HG03457 (cell line): Measurements from ENCODE around the gene NEB.
"Not testable (repeated sequence)": the region's sequence is repeated elsewhere in the genome, so short reads cannot be mapped to it uniquely, and the experiment has no call there.

Source experiments
- ATAC-seq: cut with Tn5 transposase; IDR thresholded peaks from one replicate; pipeline ENCODE4 v1.9.1; 2021; ENCODE audit warnings: moderate number of reproducible peaks; ENCODE audit not compliant: unreplicated experiment

The NEB gene

GRCh38 chr2:151654891-151655290 lies 79.4 kb downstream of the NEB start:
- ATAC-seq, result no peak

GRCh38 chr2:151654085-151654484 lies 80.2 kb downstream of the NEB start:
- no peak for ATAC-seq

GRCh38 chr2:151651274-151651673 lies 83.0 kb downstream of the NEB start:
- no peak for ATAC-seq

DNA sequence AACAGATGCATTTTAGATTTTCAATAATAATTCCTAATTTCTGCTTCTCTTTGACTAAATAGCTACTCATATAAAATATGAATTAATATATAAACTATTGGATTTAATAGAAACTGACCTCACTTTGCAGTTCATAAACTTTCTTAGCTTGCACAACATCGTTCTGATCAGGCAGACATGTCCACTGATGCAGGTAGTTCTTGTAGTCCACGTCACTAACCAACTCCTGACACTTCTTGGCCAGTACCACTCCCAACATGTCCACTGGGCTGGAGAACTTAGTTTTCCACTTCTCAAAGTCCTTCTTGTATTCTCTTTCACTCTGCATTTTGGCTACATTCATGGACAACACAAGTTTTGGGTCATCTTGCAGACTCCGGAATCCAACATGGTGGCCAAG lies 83.8 kb downstream of the NEB start:
- no peak for ATAC-seq

- no peak for ATAC-seq
Observed at GRCh38 chr2:151649966-151650365, 84.3 kb downstream of the NEB start.

GRCh38 chr2:151649400-151649799 lies 84.9 kb downstream of the NEB start:
- no peak for ATAC-seq

DNA sequence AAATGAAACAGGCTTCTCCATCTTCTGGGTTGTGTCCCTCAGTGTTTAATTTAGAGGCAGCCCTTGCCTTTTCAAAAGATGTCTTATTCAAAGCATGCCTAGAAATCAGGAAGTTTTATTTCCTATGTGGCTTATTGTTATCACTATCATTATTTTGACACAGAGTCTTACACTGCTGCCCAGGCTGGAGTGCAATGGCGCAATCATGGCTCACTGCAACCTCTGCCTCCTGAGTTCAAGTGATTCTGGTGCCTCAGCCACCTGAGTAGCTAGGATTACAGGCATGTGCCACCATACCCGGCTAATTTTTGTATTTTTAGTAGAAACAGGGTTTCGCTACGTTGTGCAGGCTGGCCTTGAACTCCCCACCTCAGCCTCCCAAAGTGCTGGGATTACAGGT lies 87.8 kb downstream of the NEB start:
- ATAC-seq, result not testable (repeated sequence)

- ATAC-seq, result no peak
Observed at GRCh38 chr2:151644580-151644979, 89.7 kb downstream of the NEB start.

DNA sequence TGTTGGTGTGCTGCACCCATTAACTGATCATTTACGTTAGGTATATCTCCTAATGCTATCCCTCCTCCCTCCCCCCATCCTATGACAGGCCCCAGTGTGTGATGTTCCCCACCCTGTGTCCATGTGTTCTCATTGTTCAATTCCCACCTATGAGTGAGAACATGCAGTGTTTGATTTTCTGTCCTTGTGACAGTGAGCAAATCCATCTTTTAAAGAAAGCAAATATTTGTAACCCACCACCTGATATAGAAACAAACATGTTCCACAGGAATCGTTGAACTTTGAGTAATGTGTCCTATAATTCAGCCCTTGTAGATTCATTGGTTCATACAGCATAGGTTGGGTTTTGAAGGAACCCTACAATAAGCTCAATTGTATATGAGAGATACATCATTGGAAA lies 92.4 kb downstream of the NEB start:
- ATAC-seq, result not testable (repeated sequence)

GRCh38 chr2:151640087-151640486 lies 94.2 kb downstream of the NEB start:
- ATAC-seq, result no peak

DNA sequence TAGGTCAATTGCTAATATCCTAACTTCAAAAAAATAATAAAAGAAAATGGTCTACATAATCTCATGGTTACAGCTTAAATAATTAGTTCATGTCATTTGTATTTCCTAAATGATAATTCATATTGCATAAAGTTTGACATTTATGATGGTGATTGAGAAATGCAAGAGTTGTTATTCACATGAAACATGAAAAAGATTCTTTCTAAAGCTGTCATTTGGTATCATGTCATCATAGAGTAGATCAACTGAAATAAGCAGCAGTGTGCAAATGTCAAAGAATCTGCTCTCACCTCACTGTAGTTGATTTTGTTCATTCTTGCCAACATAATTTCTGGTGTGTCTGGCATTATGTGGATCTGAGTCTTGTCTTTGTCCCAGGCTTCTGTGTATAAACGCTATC lies 95.3 kb downstream of the NEB start:
- ATAC-seq, result no peak

DNA sequence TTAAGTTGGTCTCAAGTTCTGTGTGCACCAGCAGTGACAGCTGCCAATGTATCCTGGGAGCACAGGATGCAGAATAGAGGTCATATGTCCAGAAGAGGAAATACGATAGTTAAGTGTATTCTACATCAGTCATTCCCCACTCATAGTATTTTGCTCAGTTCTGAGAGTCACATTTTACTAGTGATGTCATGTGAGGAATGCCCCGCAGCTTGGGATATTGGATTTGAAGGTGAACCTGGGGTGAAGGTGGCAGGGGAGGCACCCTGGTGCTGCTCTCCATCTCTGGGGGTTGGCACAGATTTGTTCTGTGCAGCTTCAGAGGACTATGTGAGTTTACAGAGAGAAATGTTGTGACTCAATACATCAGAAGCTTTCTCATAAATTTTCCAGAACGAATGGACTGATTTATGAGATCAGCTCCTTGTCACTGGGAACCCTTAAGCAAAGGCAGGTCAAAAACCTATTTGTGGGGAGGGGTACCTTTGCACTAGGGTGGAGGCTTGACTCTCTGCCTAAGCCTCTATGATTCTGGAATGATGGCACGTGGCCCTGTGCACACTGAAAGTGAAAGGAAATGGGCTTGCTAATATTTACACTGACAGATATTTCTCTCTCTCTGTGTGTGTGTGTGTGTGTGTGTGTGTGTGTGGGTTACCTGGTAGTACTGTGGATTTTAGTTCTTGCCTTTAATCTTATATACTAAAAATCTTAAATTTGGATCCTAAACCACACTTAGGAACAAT lies 95.9 kb downstream of the NEB start:
- ATAC-seq, result peak; percentile 61

GRCh38 chr2:151637271-151637781 lies 97.0 kb downstream of the NEB start:
- peak; percentile 49 for ATAC-seq

GRCh38 chr2:151634736-151635467 lies 99.4 kb downstream of the NEB start:
- no peak for ATAC-seq

GRCh38 chr2:151632993-151633565 lies 101.2 kb downstream of the NEB start:
- no peak for ATAC-seq

DNA sequence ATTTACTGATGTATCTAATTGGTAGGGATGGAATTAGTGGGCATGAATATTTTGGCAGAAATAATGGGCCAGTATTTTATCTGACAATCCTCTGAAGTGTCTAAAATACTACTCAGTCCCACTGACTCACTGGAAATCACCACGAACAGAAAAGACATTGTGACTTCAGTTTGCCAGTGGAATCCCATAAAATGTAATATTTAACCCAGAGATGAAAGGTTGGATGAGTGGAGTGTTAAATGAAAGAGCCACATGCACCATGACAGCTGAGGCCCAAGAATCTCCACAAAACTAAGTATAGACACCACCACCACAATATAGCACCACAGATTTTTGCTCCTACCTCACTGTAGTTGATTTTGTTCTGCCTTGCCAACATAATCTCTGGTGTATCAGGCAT lies 103.9 kb downstream of the NEB start:
- no peak for ATAC-seq

DNA sequence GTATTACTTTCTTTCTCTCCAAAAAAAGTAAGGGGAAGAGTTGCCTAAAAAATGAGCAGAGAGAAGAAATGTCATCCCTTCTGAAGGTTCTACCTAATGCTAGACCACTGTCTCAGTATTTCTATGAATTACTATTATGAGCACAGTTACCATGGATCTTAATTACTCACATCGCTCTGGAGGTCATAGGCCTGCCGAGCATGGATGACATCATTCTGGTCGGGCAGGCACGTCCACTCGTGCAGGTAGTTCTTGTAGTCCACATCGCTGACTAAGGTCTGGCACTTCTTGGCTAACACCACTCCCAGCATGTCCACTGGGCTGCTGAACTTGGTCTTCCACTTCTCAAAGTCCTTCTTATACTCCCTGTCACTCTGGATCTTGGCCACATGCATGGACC lies 106.9 kb downstream of the NEB start:
- no peak for ATAC-seq

DNA sequence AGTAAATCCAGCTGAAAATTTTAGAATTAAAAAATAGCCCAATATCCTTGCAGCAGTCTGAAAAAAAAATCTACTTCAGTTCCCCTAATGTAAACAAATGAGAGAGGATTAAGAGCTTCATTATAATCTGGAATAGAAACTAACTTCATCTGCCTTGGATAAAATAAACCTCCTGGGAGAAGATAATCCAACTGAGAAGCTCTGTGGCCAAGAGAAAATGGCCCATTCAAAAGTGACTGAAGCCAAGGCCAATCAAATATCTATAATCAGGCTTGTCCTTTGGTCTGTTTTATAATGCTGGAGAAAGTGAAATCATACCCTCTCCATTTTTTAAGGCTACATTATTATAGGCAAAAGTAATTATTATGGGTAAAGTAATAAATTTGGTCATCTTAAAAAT lies 110.0 kb downstream of the NEB start:
- no peak for ATAC-seq

DNA sequence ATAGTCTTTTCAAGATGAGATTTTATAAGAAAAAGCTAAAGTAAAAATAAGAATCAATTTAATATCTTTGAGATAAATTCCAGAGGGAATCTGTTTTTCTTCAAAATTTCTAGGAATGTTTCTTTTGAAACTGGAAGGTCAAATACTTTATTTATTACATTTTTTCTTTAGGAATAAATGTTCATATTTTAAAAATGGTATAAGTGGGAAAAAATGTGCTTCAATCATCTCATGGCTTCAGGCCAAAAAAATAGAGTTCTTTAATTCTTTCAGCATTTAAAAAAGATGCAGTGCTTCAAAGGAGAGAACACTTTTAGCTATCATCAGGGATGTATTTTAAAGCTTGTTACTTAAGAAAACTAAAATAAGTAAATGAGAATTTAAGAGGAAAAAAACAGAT lies 110.6 kb downstream of the NEB start:
- no peak for ATAC-seq

GRCh38 chr2:151620761-151621160 lies 113.5 kb downstream of the NEB start:
- no peak for ATAC-seq

DNA sequence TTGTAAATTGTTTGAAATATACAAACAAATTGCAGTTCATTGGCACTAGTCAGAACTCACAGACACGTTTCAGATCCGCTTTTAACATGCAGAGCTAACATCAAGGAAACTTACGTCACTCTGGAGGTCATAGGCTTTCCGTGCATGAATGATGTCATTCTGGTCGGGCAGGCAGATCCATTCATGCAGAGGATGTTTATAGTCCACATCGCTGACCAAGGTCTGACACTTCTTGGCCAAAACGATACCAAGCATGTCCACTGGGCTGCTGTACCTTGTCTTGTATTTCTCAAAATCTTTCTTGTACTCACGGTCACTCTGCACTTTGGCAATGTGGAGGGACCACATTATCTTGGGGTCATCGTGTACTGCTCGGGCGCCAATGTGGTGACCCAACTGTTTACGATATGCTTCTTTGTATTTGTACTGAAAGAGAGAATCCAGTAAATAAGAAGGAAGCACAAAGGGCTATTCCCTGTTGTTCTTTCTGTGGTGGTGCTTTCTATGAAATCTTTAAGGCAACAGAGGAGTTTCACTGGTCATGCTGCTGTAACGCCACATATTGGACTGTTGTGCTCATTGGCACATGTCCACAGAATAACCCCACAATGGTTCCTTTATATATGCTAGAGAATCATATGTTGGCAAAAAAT lies 114.8 kb downstream of the NEB start:
- no peak for ATAC-seq
